PC-9 (cell line): ENCODE results near the gene UMAD1.
"Not testable (repeated sequence)": the region's sequence is repeated elsewhere in the genome, so short reads cannot be mapped to it uniquely, and the experiment has no call there.

Experiments
- EZH2 ChIP-seq: fragments of 200-600 bp; sonication (generic); IDR thresholded peaks from 2 replicates; pipeline ENCODE4 v1.8.0; 2017; ENCODE audit warnings: antibody characterized with exemption, low read depth
- TF ChIP-seq, protein P1 (sequence below): fragments of 200-600 bp; sonication (generic); conservative IDR thresholded peaks from 2 replicates; pipeline ENCODE4 v1.6.1; 2017; ENCODE audit warnings: mixed run types, antibody characterized with exemption, mild to moderate bottlenecking, moderate library complexity

GRCh38 chr7:7656459-7656858 is 15.9 kb downstream of the UMAD1 start:
- TF ChIP-seq, protein P1, sequence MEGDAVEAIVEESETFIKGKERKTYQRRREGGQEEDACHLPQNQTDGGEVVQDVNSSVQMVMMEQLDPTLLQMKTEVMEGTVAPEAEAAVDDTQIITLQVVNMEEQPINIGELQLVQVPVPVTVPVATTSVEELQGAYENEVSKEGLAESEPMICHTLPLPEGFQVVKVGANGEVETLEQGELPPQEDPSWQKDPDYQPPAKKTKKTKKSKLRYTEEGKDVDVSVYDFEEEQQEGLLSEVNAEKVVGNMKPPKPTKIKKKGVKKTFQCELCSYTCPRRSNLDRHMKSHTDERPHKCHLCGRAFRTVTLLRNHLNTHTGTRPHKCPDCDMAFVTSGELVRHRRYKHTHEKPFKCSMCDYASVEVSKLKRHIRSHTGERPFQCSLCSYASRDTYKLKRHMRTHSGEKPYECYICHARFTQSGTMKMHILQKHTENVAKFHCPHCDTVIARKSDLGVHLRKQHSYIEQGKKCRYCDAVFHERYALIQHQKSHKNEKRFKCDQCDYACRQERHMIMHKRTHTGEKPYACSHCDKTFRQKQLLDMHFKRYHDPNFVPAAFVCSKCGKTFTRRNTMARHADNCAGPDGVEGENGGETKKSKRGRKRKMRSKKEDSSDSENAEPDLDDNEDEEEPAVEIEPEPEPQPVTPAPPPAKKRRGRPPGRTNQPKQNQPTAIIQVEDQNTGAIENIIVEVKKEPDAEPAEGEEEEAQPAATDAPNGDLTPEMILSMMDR = not testable (repeated sequence)
- not testable (repeated sequence) for TF ChIP-seq EZH2
